Transverse colon (tissue), 4 donors: Measurements from ENCODE around the gene CSTB. TPM values are rescaled to one million over a fixed set of nuclear protein-coding genes. Genes with fewer than 3 reads are reported as not detected.

Experiments used
- small RNA-seq, 4 donors: library from RNA; depleted of rRNA; stranded (forward); fragments of <200 nt; gene quantifications; one replicate each; pipeline ENCODE3, GENCODE V24; 2016
- total RNA-seq, 4 donors: library from RNA; depleted of rRNA; stranded (reverse); fragments of >200 nt; gene quantifications; one replicate each; pipeline ENCODE4 v1.1.0, GENCODE V29; 2016

Gene CSTB
- total RNA-seq, 4 donors from 2014 or later: 16.1 to 61.7 (median 19.6) TPM

Small RNA genes lying within 50 kb of the gene (small RNA-seq; reads per million reads assigned to genes)
- gene AP001052.1: 0 reads per million in 4 donors

Other genes starting within 250 kb of the CSTB start
- gene HSF2BP, start 116.8 kb downstream of the CSTB start, total RNA-seq: under 1 TPM in 2 of 4 donors, not detected in 2; 0.48 to 0.82 TPM
- 10 to 100 TPM in 3 of 4 donors, 1 to 10 TPM in 1; 6.0 to 15.4 (median 12.0) TPM for gene RRP1B, start 116.7 kb downstream of the CSTB start, total RNA-seq
- 100 to 1,000 TPM in 2 of 4 donors, 10 to 100 TPM in 2; 85.8 to 117 (median 103) TPM for gene PDXK, start 57.2 kb downstream of the CSTB start, total RNA-seq
- gene RRP1, start 13.3 kb upstream of the CSTB start, total RNA-seq: 10 to 100 TPM in 2 of 4 donors, 1 to 10 TPM in 2; 5.2 to 26.1 (median 11.1) TPM
- 100 to 1,000 TPM in 1 of 4 donors, 10 to 100 TPM in 3; 59.9 to 116 (median 85.3) TPM for gene AGPAT3, start 88.9 kb upstream of the CSTB start, total RNA-seq
- 10 to 100 TPM; 71.0 to 81.5 (median 79.8) TPM for gene TRAPPC10, start 236.0 kb upstream of the CSTB start, total RNA-seq